ENCODE results near the gene MORN5.
A peak's percentile ranks its signal among the peaks of the same experiment; 100 is the strongest.

The MORN5 gene

DNA sequence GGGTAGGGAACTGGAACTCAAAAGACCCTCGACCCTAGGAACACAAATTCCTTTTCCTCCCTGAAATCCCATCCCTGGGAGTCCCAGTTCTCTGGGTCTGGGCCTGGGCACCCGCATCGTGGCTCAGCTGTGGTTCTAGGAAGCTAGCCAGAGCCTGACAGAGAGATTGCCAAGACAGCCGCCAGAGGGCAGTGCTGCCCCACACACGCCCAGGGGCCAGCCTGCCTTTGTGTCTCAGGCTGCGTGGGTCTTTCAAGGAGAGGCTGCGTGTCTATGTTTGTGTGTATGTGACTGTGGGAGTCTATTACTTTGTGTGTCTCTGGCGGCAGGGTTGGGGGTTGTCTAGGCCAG, 34.6 kb upstream of the MORN5 start:
- peak; percentile 7 for DNase-seq

DNA sequence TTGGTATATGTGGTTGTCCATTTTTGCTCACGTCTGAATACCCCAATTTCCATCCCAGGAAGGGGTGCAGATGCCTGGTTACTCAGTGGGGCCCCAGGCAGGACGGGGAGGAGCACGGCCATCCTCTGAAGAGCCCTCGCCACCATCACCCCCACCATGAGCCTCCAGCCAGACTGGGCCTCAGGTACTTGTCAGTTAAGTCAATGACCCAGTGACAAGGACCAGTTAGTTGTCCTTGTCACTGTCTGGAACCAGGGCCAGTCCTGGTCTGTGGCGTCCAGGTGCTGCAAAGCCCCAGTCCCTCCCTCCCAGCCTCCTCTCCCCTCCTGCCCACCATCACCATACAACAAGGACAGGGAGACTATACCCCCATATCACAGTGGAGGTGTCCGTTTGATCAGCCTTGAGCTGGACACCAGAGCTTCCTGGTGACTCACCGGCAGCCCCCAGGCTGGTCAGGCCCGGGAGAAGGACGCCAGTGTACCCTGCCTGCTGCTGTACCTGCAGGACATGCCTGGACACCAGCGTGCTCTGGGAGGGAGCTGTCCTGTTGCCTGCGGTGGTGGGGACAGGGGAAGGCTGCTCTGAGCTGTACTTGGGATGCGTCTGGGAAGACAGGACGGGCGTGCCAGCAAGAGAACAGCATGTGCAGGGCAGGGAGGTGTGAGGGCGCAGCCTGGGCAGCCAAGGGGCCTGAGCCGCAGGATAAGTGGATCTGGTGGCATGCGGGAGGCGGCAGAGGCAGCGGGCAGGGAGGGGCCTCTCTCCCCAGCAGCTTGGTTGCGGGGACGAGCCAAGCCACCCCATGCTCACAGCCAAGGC, 34.0 kb upstream of the MORN5 start:
- no peak for DNase-seq

DNA sequence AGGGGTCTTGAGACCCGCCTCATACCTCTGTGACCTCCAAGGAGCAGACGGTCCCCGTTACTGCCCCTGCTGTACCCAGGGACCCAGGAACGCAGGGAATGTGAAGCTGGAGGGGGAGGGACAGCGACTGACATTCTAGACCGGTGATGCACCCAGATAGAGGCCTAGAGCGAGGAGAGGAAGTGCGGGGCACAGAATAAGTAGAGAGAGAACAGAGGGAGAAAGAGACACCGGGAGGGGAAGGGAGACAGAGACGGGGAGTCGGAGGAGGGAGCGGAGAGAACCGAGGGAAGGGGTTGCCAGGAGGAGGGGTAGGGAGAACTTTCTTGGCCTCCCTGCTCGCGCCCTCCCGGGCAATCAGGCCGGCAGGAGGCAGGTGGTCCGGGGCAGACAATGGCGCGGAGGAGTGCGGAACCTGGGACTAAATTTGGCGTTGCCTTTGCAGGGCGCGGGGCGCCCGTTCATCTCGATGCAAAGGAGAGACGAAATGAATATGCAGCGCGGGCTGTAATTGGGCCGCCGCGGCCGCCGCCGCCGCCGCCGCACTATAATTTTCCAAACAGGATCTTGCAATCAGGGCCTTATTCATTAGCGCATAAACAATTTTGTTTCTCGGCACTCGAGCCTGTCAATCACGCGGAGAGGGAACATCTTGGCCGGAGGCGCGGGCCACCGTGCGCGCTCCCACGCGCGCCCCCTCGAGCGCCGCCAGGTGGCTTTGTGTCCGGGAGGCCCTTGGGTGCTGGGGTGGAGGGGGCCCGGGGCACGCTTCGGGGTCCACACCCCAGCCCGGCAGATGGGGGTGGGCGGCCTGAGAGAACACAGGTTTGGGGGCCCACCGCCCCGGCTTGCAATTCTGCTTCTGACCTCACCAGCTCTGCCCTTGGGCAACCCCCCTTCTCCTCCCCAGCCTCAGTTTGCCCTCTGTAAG, 33.1 kb upstream of the MORN5 start:
- DNase-seq: no peak

DNA sequence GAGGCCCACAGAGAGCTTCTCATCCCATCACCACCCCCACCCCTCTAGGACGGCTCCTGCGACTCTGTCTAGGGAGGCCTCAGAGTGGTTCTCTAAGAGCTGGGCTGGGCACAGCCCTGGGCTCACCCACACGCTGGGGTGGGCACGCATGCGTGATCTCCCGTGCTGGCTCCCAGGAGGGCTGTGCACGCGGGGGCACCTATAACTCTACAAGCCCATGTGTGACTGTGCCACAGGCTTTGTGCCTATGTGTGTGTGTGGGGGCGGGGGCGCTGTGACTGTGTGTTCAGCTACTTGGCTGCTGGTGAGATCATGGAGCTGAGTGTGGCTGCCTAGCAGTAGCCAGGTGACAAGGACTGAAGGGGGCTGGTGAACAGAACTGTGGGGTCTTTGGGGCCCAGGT, 32.3 kb upstream of the MORN5 start:
- no peak for DNase-seq

DNA sequence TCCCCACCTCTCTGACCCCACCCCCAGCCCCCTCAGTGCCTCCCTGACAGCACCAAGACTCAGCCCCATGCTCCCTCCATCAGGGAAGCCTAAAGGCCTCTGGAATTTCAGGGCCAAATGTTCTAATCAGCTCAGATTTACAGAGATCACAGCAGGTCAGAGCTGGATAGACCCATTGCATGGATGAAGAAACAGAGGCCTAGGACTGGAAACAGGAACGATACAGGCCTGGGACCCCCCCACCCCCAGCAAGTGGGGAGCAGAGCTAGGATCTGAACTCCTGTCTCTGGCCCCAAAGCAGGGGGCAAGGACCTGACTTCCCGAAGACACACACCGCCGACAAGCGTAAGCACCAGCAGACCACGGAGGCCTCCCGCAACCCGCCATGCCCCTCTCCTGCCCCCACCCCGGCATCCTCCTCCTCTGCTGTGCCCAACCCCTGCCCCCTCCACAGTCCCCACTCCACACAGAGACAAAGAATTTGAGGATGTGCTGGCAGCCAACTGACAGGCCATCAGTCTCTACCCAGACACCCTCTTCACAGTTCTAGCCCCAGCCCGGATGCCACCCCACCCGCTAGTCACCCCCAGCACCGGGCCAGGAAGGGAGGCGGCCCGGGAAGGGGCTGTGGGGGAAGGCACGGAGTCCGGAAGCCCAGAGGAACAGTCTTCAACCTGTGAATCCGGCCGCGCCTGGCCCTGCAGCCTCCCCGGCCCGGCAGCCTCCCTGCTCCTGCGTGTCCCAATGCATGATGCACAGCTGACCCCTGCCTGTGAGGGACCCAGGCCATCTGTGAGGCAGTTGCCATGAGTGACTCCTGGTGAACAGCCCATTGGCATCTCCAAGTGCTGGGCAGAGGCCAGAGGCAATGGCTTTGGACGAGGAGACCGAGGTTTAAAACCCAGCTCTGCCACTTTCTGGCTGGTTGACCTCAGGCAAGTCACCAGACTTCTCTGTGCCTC, 31.4 kb upstream of the MORN5 start:
- DNase-seq: no peak

DNA sequence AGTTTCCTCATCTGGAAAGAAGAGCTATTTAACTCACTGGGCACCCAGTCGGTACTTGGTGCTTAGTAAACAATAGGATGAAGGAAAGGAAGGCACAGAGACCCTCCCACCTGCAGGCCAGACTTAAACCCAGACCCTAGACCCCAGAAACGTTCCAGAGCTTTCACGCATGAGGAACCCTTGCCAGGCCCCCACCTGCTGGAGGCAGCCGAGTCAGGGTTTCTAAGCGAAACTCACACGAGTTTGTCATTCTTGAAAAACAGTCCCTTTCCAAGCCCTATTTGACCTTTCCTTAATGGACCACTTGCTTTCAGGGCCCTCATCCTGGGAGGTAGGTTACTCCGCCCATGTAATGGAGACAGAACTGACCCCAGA, 30.8 kb upstream of the MORN5 start:
- no peak for DNase-seq

DNA sequence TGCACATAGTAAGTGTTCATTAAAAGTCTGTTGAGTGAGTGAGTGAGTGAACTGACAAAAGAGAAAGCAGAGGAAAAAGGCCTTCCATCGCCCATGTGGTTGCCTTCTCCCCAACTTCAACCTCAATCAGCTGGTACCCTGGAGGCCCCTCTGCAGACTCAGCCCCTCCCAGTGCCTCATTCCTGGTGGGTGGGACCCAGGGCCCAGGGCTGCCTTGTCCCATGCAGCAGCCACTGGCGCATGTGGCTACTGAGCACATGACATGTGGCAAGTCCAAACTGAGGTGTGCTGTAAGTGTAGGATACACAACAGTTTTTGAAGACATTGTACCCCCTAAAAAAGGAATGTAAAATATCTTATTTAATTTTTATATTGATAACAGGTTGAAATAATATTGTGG, 29.7 kb upstream of the MORN5 start:
- DNase-seq: no peak

DNA sequence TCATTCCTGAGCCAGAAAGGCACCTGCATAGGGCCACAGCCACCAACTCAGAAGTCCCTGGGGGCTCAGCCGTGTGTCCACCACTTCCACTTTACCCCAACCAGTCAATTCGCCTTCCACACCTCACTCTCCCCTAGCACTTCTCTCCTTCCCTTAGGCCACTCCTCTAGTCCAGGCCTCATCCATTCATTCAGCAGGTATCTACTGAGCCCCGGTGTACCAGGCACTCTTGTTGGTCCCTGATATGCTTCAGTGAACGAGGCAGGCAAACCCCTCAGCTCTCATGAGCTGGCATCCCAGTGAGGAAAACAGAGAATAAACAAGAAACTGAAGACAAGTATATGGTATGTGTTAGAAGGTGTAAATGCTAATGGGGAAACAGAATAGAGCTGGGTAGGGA, 28.9 kb upstream of the MORN5 start:
- DNase-seq: no peak

DNA sequence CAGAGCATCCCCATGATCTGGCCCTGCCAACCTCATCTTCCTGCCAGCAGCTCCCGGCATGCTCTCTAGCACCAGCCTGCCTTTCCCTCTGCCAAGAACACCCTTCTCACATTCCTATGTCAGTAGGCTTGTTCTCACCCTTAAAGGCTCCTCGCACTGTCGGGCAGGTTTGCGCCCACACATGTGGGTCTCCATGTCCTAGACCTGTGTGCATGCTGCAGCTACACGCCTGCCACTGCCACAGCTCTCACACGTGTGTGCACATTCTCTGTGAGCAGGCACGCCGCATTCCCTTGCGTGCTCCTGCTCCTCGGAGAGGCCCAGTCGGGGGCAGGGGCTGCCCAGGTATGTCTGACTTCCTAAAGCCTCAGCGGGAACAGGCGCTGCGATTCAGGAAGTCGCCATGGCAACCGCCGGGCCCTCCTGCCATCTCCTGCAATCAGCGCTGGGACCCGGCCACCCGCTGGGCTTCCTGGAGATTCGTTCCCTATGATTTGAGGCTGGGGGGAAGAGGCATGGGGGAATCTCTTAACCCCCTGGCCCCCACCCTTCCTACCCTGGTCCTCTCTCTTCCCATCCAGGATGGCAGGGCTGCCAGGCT, 28.2 kb upstream of the MORN5 start:
- peak; percentile 36 for DNase-seq

DNA sequence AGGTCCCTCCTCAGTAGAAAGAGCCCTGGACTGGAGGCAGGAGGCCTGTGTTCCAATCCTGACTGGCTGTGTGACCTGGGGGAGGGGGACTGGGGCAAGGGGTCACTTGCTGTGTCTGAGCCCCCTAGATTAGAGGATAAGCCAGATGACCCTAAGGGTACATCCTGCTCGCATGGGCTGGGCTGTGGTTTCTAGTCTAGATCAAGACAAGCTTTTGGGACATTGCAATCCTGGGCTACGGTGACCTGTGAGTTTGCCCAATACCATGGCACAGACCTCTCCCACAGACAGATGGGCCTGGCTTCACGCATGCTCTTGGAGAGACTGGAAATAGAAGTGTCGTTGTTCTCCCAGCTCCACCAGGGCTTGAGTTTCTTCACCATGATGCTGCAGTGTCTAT, 27.2 kb upstream of the MORN5 start:
- DNase-seq: no peak

DNA sequence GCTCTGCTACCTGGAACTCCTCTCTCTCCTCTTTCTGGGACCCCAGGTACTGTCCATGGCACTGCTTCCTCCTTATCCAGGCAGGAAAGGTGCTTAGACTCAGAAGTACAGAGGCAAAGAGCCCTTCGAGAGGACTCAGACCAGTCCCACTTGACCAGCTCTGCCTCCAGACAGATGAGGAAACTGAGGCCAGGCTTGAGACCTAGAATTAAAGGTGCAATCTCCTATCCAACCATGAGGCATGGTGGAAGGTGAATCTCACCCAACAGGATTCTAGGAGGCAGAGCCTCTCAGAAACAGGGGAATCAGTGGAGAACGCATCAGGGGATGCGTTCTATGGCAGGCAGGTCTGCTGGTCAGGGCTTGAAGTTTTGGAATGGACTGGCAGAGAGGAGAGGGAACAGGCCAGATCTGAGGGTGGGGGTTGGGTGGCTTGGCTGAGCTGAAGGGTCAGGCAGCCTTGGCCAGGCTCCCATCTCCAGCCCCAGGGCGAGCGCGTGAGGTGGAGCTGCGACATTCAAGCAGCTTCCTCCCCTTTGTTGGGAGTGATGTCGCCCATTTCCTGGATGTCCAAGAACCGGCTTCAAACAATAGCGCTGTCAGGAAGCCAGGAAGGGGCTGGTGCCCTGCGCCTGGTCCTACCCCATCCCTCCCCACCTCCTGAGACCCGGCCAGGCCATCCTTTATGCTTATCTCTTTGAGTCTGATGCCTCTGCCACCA, 26.3 kb upstream of the MORN5 start:
- no peak for DNase-seq

DNA sequence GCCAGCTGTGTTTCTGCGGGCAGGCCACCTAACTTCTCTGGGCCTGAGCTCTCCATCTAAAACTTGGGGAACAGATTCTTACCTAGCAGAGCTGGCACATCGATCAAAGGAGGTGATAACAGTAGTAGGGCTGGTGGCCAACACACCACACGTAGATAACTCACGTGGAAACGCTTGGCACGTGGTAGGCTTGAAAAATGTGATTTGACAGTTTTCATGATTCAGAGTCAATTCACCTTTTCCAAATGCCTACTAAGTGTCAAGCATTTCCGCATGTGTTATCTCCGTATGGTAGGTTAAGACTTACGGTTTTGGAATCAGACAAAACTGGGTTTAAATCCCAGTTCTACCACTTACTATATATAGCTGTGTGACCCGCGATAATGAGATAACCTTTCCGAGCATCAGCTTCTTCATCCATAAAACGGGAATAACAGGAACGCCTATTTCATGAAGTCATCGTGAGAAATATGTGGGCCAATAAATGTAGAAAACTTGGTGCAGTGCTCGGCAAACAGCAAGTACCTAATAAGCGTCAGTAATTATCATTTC, 25.6 kb upstream of the MORN5 start:
- DNase-seq: no peak

DNA sequence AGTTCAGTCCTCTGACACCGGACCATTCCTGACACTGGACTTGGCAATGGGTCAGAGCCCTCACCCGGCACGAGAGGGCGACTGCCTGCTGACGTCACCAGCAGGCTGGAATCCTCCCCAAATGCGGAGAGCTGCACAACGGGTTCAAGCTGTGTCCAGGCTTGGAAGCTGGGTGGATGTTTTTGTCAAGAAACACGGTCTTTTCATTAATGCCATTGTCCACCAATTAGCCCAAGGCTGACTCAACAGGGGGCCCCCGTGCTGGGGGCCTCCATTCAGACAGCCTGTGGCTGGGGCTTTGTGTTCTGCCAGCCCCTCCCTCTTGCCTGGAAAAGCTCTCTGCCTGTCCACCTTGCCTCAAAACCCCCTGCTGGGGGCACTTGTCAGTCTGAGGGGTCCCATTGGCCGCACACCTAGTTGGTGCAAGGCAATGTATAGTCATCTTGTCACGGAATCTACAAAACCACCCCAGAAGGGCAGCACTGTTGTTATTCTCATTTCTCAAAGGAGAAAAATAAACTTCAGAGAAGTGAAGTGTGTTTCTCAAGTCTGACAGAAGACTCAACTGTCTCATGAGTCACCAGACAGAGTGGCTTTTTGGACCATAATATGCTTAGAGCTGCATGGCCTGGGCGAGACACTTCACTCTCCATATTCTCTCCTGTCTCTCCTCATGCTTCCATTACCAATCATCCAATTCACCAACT, 24.7 kb upstream of the MORN5 start:
- no peak for DNase-seq

DNA sequence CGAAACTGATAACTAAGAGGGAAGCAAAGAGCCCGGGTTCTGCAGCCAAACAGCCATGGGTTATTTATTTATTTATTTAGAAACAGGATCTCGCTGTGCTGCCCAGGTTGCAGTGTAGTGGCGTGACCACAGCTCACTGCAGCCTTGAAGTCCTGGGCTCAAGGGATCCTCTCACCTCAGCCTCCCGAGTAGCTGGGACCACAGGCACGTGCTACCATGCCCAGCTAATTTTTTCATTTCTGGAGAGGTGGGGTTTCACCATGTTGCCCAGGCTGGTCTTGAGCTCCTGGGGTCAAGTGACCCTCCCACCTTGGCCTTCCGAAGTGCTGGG, 24.2 kb upstream of the MORN5 start:
- DNase-seq: no peak

DNA sequence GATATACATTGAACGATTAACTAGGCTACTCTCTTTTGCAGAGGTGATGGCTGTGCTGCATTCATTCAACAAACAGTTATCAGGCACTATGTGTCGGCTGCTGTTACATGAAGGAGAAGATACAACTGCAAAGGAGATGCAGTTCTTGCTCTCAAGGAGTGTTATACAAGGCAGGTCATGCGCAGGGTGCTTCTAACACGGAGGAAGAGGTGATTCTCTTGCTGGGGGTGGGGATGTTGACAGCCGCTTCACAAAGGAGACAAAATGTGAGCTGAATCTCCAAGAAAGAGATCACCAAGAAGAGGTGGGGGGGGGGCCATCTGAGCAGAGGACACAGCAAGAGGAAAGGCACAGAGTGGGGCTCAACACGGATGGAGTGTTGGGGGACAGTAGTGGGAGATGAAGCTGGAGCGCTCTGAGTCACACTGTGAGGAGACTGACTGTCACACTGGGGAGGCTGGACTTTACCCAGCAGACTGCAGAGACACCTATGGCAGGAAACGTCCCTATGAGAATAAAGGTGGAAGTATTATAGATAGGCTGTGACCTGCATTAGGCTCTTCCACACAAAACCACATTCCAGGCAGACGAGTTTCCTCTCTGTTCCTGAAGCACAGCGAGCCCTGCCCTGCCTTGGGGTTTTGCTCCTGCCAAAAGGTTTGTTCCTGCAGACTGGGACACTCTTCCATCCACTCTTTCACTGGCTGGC, 21.0 kb upstream of the MORN5 start:
- no peak for DNase-seq

DNA sequence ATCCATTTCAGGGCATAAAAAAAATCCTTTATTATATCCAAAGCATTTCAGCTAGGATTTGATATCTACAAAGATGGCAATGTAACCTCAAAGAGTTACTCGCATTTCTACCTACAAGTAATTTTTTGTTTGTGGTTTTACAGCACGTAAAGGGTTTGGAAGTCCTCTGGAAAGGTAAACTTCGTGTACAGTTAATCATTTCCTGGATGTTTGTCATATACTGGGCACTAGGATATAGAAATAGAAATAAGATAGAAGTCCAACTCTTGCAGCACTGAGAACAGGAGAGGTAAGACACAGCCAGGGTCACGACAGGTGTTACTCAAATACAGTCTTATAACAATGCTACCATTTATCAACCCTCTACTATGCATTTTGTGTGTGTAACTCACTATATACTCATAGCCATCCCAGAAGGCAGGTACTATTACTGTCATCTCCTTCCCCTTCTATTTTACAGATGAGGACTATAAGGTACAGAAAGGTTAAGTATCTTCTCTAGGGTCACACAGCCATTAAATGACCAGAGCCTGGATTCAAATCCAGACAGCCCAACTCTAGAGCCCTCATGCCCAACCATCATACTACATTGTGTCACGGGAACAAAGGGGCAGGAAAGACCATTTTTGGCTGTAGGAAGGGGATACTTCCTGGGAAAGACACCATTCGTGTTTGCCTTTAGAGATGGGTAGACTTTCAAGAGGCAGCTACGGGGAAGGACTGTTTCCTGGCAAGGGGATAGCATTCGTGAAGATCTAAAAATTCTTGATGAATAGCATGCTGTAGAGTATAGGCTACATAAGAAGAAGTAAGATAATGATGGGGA, 19.1 kb upstream of the MORN5 start:
- DNase-seq: no peak

DNA sequence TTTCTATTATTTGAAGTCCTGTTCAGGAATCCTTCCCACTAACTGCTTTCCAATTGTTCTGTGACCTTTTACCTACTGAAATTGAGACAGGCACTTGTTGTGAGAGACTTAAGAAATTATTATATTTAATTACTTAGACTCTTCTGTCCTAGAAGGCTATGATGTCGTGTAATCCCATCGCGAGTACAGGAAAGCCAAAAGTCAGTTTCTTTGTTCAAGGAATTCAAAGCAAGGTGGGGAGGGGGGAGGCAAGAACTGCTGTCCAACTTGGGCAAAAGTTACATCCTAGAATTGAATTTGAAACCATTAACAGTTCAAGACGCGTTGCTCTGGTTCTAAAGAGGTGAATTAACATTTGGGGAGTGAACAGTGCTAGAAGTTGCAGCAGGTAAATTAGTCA, 18.0 kb upstream of the MORN5 start:
- DNase-seq: no peak

DNA sequence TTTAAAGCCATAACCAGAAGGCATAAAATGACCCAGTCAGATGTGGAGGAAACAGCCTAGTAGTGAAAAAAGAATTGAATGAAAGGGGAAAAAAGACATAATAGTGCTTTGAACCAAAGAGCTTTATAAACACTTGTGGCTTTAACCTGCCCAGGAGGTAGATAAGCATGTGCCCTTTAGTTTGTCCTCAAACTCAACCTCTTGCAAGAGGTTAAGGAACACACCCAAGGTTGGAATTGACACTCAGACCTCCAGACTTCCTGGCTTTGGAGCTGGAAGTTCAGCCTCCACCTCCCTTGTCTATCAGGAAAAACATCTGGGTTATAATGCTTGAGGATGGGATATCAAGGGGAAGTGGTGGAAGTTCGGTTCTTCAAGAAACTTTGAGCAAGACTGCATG, 16.4 kb upstream of the MORN5 start:
- DNase-seq: no peak

DNA sequence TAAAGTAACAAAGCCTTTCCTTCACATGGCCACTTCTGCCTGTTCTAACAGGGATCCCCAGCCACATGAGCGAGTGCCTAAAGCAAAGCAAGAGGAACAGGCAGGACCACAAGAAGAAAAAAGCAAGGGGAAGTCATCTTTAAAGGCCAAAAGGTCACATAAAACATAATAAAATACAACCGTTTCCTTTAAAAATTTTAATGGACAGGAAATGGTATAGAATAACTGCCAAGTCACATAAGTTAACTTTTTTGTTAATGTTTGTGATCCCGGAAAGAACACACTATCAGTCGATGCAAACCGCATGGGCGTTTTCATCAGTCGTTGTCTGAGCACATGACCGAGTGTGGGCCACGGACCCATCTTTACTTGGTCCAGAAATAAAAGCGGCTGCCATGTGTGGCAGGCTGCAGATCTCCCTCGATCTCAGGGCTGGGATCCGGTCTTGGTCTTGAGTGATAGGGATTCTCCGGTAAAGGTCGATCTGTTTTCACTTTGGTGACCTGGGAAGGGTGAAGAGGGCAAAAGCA, 15.8 kb upstream of the MORN5 start:
- no peak for DNase-seq

Measured in NCI-H524 treated with DMSO at 0.1 percent for 48 hours (cell line).